ENCODE results near the gene AGO4.

AGO4 gene

DNA sequence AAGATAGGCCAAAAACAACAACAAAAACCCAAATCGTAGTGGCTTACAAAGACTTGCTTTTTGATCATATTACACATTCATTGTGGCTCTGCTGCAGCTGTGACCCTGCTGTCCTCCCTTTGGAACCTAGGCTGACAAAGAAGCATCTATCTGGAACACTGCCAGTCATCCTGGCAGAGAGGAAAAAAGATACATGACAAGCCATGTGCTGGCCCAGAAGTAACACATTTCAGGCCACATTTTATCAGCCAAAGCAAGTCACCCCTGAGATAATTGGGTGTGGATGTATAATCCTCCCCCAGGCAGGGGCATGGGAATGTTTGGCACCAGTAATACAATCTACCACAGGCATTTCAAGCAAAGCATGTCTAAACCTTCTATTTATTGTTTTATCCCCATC, 38.0 kb downstream of the AGO4 start:
- peaks cover 23 to 59% (median 39%) of the 10 kb centered on the region in 3 donors for H3K36me3 ChIP-seq
- TF ChIP-seq, protein P1, sequence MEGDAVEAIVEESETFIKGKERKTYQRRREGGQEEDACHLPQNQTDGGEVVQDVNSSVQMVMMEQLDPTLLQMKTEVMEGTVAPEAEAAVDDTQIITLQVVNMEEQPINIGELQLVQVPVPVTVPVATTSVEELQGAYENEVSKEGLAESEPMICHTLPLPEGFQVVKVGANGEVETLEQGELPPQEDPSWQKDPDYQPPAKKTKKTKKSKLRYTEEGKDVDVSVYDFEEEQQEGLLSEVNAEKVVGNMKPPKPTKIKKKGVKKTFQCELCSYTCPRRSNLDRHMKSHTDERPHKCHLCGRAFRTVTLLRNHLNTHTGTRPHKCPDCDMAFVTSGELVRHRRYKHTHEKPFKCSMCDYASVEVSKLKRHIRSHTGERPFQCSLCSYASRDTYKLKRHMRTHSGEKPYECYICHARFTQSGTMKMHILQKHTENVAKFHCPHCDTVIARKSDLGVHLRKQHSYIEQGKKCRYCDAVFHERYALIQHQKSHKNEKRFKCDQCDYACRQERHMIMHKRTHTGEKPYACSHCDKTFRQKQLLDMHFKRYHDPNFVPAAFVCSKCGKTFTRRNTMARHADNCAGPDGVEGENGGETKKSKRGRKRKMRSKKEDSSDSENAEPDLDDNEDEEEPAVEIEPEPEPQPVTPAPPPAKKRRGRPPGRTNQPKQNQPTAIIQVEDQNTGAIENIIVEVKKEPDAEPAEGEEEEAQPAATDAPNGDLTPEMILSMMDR (IDR thresholded peaks at IDR 0.05) = no peak
- H3K9me3 ChIP-seq = no peaks in the 10 kb centered on the region
- H3K4me1 ChIP-seq = peaks cover 0 to 34% (median 11%) of the 10 kb centered on the region in 4 donors
- no peak overlapping the region for H3K4me3 ChIP-seq
- H3K27ac ChIP-seq = no peak overlapping the region
- intact Hi-C loops (cut with DNase I; ENCODE audit: low total_unique reads) = no loop called here
- H3K27me3 ChIP-seq = no peaks in the 10 kb centered on the region
- no peak for DNase-seq

DNA sequence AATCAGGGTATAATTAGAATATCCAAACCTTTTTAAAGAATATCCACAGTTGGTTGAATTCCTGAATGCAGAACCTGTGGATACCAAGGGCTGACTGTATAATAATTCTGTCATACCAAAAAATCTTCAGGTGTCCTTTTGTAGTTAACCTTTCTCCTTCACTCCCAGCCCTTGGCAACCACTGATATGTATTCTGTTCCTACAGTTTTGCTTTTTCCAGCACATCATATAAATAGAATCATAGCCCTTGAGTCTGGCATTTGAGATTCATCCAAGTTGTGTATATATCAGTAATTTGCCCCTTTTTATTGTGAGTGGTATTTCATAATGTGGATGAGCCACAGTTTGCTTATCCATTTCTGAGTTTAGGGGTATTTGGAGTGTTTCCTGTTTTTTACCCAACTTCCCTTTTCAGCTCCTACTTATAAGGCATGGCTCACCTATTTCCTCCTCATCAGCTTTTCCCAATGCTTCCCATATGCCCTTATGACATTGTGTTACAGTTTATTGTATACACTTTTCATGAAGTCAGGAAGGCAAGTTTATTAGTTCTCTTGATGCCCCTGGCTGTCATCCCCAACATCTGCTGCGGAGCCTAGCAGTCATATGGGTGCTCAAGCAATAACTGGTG, 40.2 kb downstream of the AGO4 start:
- Histone ChIP-seq H3K9me3 (no peaks in the 10 kb centered on the region), H3K4me1 (peaks cover 0 to 50% (median 19%) of the 10 kb centered on the region in 4 donors), H3K27me3 (no peaks in the 10 kb centered on the region), H3K27ac (peak overlapping the region; percentile 12 to 77), H3K36me3 (peaks cover 2 to 43% (median 19%) of the 10 kb centered on the region in 3 donors), H3K4me3 (no peak overlapping the region)
- DNase-seq = no peak
- intact Hi-C loops (cut with DNase I; ENCODE audit: low total_unique reads) = no loop called here
- TF ChIP-seq, protein P1 (IDR thresholded peaks at IDR 0.05) = no peak

GRCh38 chr1:35850051-35850450, 42.2 kb downstream of the AGO4 start:
- Histone ChIP-seq H3K27ac (peak overlapping the region; percentile 59 to 77), H3K4me3 (no peak overlapping the region), H3K36me3 (peaks cover 5 to 47% (median 32%) of the 10 kb centered on the region in 3 donors), H3K9me3 (no peaks in the 10 kb centered on the region), H3K4me1 (peaks cover 0 to 50% (median 19%) of the 10 kb centered on the region in 4 donors), H3K27me3 (no peaks in the 10 kb centered on the region)
- TF ChIP-seq, protein P1 (IDR thresholded peaks at IDR 0.05) = no peak
- intact Hi-C loops (cut with DNase I; ENCODE audit: low total_unique reads) = no loop called here
- no peak for DNase-seq

DNA sequence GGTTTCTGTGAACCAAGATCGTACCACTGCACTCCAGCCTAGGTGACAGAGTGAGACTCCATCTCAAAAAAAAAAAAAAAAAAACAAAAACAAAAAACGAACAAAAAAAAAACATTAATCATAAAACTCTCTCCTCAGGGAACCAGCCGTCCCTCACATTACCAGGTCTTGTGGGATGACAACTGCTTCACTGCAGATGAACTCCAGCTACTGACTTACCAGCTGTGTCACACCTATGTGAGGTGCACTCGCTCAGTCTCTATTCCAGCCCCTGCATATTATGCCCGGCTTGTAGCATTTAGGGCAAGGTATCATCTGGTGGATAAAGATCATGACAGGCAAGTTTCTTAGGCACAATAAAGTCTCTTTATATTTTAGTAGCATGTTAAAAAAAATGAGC, 42.9 kb downstream of the AGO4 start:
- intact Hi-C loops (cut with DNase I; ENCODE audit: low total_unique reads) = no loop called here
- H3K27me3 ChIP-seq = no peaks in the 10 kb centered on the region
- peak overlapping the region; percentile 59 to 77 for H3K27ac ChIP-seq
- peaks cover 5 to 48% (median 34%) of the 10 kb centered on the region in 3 donors for H3K36me3 ChIP-seq
- TF ChIP-seq, protein P1 (IDR thresholded peaks at IDR 0.05) = no peak
- no peak overlapping the region for H3K4me3 ChIP-seq
- H3K9me3 ChIP-seq = no peaks in the 10 kb centered on the region
- peaks cover 0 to 50% (median 19%) of the 10 kb centered on the region in 4 donors for H3K4me1 ChIP-seq
- DNase-seq = no peak

DNA sequence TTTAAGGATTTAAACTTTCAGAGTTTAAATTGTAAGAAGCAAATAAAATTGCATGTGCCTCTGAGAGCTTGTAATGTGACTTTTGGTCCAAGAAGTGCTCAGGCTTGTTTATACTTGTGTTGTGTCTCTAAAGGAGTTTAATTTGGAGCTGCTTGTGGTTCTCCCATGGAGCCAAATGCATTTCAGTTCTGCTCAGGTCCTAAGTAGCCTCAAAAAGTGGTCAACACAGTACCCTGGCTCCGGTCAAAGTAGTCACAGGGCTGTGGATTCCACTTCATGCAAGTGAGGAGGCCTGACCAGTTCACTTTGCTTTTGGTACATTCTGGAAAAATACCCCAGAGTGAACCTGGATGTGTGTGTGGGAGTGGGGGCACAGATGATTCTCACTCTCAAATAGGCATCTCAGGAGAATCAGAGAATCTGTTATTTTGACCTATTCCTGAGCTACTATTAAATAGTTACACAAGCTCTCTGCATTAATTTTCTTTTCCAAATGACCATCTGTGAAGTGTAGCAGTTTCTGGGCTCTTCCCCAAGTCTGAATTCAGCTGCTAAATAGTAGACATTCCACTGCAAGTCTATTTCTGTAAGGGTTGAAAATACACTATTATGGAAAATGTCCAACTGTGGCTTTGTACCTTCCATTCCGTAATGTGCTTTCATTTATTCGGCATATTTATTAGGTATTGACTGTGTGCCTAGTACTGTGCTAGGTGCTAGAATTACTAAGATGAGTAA, 43.5 kb downstream of the AGO4 start:
- Histone ChIP-seq H3K4me1 (peaks cover 0 to 50% (median 19%) of the 10 kb centered on the region in 4 donors), H3K36me3 (peaks cover 5 to 49% (median 30%) of the 10 kb centered on the region in 3 donors), H3K9me3 (no peaks in the 10 kb centered on the region), H3K27ac (peak overlapping the region; percentile 59 to 77), H3K27me3 (no peaks in the 10 kb centered on the region), H3K4me3 (no peak overlapping the region)
- TF ChIP-seq, protein P1 (IDR thresholded peaks at IDR 0.05) = no peak
- intact Hi-C loops (cut with DNase I; ENCODE audit: low total_unique reads) = no loop called here
- DNase-seq = no peak

Data from tibial artery (tissue), 4 donors.